ENCODE data around the gene SH2D5.

DNA sequence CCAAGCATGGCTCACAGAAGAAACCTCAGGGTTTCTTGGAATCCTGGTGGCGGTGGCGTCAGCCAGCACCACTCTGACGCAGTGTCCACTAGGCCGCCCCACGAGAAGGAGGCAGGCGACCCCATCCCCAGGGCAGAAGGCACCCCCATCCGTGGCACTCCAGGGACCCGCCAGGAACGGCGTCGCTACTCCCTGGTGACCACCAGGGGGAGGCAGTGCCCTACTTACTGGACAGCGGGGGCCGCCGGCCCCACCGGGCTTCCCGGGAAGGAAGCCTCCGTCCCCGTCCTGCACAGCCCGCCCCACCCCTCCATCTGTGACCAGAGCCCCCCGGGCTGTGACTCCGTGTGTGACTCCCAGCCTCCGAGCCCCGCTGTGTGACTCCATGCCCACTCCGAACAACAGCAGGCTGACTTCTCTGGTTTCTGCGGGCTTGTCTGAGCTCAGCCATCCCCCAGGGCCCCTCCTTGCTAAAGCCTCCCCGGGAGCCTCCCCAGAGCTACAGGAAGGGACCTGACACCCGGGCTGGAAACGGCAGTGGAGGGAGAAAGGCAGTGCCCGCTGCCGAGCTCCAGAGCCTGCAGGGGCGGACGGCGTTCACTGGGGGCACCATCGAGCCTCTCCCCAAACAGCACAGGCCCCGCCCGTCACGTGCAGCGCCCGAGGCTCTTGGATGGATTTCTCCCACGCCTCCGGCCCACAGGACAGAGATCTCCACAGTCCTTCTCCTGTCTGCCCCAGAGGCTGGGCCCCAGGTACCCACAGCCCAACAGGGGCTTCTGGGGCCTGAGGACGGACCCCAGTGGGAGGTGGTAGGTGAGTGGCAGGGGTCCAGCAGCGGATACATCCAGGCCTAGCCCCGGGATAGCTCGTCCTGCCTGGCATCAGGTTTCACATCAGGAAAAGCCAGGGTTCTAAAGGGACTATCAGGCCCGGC is 35.8 kb downstream of the SH2D5 start:
- TF ChIP-seq, protein P1, sequence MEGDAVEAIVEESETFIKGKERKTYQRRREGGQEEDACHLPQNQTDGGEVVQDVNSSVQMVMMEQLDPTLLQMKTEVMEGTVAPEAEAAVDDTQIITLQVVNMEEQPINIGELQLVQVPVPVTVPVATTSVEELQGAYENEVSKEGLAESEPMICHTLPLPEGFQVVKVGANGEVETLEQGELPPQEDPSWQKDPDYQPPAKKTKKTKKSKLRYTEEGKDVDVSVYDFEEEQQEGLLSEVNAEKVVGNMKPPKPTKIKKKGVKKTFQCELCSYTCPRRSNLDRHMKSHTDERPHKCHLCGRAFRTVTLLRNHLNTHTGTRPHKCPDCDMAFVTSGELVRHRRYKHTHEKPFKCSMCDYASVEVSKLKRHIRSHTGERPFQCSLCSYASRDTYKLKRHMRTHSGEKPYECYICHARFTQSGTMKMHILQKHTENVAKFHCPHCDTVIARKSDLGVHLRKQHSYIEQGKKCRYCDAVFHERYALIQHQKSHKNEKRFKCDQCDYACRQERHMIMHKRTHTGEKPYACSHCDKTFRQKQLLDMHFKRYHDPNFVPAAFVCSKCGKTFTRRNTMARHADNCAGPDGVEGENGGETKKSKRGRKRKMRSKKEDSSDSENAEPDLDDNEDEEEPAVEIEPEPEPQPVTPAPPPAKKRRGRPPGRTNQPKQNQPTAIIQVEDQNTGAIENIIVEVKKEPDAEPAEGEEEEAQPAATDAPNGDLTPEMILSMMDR (IDR thresholded peaks at IDR 0.05; ENCODE audit: insufficient read depth, low read depth, low read length) = peak; percentile 36
- no peak for TF ChIP-seq EZH2 (IDR thresholded peaks at IDR 0.05; ENCODE audit: insufficient read depth, low read length)
